A673 (cell line): ENCODE results near the gene MXRA8. TPM values are rescaled to one million over a fixed set of nuclear protein-coding genes. Genes with fewer than 3 reads are reported as not detected.

Experiments
- BruUV-seq: library from RNA; stranded (reverse); fragments of 400-500 nt; replicated peaks from 2 replicates; lab custom pipeline; 2021; lab: Mats Ljungman, UMichigan
- CTCF ChIA-PET: fragments of 300-600 bp; sonication (Branson Sonifier 250); formaldehyde crosslinking; loops from one replicate; lab custom pipeline; 2022; ENCODE audit warnings: antibody characterized with exemption; lab: Charles Lee
- POLR2A ChIA-PET: fragments of 300-600 bp; sonication (Branson Sonifier 250); formaldehyde crosslinking; loops from one replicate; lab custom pipeline; 2022; ENCODE audit warnings: antibody characterized with exemption; ENCODE audit not compliant: low non-redundant PET; lab: Charles Lee
- DNase-seq: peaks from one replicate; pipeline ENCODE4 v3.0.0-alpha.2; 2015; ENCODE audit warnings: low spot score
- H3K27ac ChIP-seq: fragments of 200-600 bp; sonication (generic); 2 replicates; pipeline ENCODE4 v1.5.1; 2016; ENCODE audit warnings: mixed run types, low read depth, mild to moderate bottlenecking, mixed read lengths, antibody characterized with exemption, low read length; ENCODE audit not compliant: poor library complexity, severe bottlenecking
- H3K27me3 ChIP-seq: fragments of 200-600 bp; sonication (generic); replicated peaks from 2 replicates; pipeline ENCODE4 v1.6.1; 2017; ENCODE audit warnings: mixed run types, low read depth, mild to moderate bottlenecking, mixed read lengths, antibody characterized with exemption, low read length; ENCODE audit not compliant: insufficient read depth, poor library complexity
- H3K36me3 ChIP-seq: fragments of 200-600 bp; sonication (generic); 2 replicates; pipeline ENCODE4 v1.6.1; 2016; ENCODE audit warnings: mixed run types, mild to moderate bottlenecking, mixed read lengths, antibody characterized with exemption, low read length; ENCODE audit not compliant: insufficient read depth, poor library complexity, severe bottlenecking
- H3K4me1 ChIP-seq: fragments of 200-600 bp; sonication (generic); 2 replicates; pipeline ENCODE4 v1.6.1; 2017; ENCODE audit warnings: mixed run types, mild to moderate bottlenecking, mixed read lengths, antibody characterized with exemption, low read length; ENCODE audit not compliant: insufficient read depth, poor library complexity, severe bottlenecking
- H3K4me3 ChIP-seq: fragments of 200-600 bp; sonication (generic); 2 replicates; pipeline ENCODE4 v1.5.1; 2016; ENCODE audit warnings: low read depth, mixed run types, mild to moderate bottlenecking, mixed read lengths, low read length; ENCODE audit not compliant: poor library complexity, severe bottlenecking
- H3K9me3 ChIP-seq: fragments of 200-600 bp; sonication (generic); 2 replicates; pipeline ENCODE4 v1.6.1; 2016; ENCODE audit warnings: mixed run types, low read depth, mild to moderate bottlenecking, mixed read lengths, antibody characterized with exemption, low read length; ENCODE audit not compliant: poor library complexity, severe bottlenecking
- CTCF ChIP-seq: fragments of 300-800, 200-600 bp; sonication (generic); conservative IDR thresholded peaks from 2 replicates; pipeline ENCODE4 v1.5.1; 2017; ENCODE audit warnings: low read depth, mild to moderate bottlenecking, antibody characterized with exemption, low read length, moderate library complexity, mixed read lengths
- EZH2 ChIP-seq: fragments of 200-600 bp; sonication (generic); IDR thresholded peaks from 2 replicates; pipeline ENCODE4 v1.6.1; 2017; ENCODE audit warnings: borderline replicate concordance, low read depth, mild to moderate bottlenecking, mixed read lengths, antibody characterized with exemption, low read length; ENCODE audit not compliant: poor library complexity, severe bottlenecking
- intact Hi-C: fragments of 100-400 bp; cut with micrococcal nuclease; formaldehyde crosslinking; loops from one replicate; pipeline ENCODE4 v1.10.0; 2022; ENCODE audit not compliant: unreplicated experiment
- total RNA-seq: library from RNA; stranded (reverse); gene quantifications from 2 replicates; pipeline ENCODE4 v1.2.3, GENCODE V29; 2021

The MXRA8 gene
- total RNA-seq, 1 experiment from 2014 or later, result 0.73 TPM

DNA sequence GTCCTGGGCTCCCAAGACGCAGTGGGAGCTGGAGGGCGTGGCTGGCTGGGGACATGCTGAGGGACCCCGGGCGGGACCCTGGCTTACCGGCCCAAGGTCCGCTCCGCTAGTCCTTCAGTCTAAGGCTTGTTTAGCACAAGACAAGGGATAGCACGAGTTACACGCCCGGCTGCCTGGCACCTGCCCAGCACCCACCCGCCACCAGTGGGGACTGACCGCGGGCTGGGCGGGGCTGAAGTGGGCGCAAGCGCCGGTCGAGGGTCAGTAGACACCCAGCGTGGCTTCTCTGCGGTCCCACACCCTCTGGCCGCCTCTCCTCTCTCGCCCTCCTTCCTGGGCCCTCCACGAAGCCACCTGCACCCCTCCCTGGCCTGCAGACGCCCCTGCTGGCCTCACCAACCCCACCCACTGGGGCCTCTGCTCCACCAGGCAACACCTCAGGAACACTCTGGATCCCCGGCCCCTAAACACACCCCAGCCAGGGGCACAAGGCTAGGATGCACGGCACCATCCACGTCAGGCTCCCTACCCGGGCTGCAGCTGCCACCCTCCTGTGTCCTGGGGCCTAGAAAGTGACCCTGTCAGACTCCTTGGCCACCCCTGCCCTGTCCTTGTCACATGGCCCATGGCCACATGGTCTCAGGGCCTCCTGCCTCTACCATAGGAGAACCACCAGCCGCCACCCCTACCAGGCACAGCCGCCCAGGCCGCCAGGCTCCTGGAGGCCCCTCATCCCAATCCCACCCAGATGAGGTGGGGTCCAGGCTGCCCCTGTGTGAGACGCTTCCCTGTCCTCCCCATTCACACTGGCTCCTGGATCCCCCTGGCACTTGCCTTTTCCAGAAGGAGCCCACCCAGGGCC lies 21.2 kb downstream of the MXRA8 start:
- POLR2A ChIA-PET, result no interaction called here
- Histone ChIP-seq H3K9me3 (no peaks in the 10 kb centered on the region), H3K4me1 (no peaks in the 10 kb centered on the region), H3K27me3 (no peaks in the 10 kb centered on the region), H3K4me3 (no peak overlapping the region), H3K36me3 (peaks cover 9% of the 10 kb centered on the region), H3K27ac (no peak overlapping the region)
- intact Hi-C loops, result no loop called here
- TF ChIP-seq CTCF, result no peak
- no peak for TF ChIP-seq EZH2
- no peak for DNase-seq
- no TSS peak for BruUV-seq
- CTCF ChIA-PET, result no interaction called here

- Histone ChIP-seq H3K36me3 (peaks cover 9% of the 10 kb centered on the region), H3K4me3 (no peak overlapping the region), H3K27ac (no peak overlapping the region), H3K4me1 (no peaks in the 10 kb centered on the region), H3K27me3 (no peaks in the 10 kb centered on the region), H3K9me3 (no peaks in the 10 kb centered on the region)
- BruUV-seq, result no TSS peak
- ChIA-PET CTCF (no interaction called here), POLR2A (no interaction called here)
- no peak for DNase-seq
- intact Hi-C loops, result no loop called here
- no peak for TF ChIP-seq EZH2
- no peak for TF ChIP-seq CTCF
These were observed 21.9 kb downstream of the MXRA8 start for GRCh38 chr1:1336446-1336845.

DNA sequence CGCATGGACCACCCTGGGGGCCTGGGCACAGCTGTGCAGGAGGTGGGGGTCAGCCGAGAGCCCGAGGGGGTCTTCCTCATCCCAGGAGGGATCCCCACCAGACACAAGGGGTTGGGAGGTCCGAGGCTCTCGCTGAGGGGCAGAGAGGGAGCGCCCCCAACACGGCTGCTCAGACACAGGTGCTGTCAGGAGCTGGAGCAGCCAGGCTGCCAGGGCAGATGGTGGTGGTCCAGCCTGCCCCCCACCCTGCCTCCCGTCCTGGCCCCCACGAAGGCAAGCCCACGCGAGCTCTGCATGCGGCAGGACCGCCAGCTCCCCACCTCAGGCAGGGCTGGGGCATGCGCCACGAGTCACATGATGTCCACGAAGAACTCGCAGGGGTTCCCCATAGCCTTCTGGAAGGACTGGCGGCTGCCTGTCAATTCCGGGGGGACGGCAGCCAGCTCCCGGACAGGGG lies 22.5 kb downstream of the MXRA8 start:
- no peak overlapping the region for H3K27ac ChIP-seq
- H3K4me3 ChIP-seq, result no peak overlapping the region
- H3K9me3 ChIP-seq, result no peaks in the 10 kb centered on the region
- H3K27me3 ChIP-seq, result no peaks in the 10 kb centered on the region
- intact Hi-C loops, result no loop called here
- CTCF ChIA-PET, result no interaction called here
- no peak for DNase-seq
- H3K4me1 ChIP-seq, result peaks cover 3% of the 10 kb centered on the region
- H3K36me3 ChIP-seq, result peaks cover 6% of the 10 kb centered on the region
- POLR2A ChIA-PET, result no interaction called here
- BruUV-seq, result no TSS peak
- TF ChIP-seq EZH2, result no peak
- no peak for TF ChIP-seq CTCF
